Duodenal mucosa (tissue), 2 donors: Measurements from ENCODE around the gene DNAH7.
"Not testable (repeated sequence)": the region's sequence is repeated elsewhere in the genome, so short reads cannot be mapped to it uniquely, and the experiment has no call there.

ENCODE experiments used
- H3K27ac ChIP-seq: one replicate; pipeline ENCODE4 v1.7.0; 2013; ENCODE audit warnings: low read depth, low read length
- H3K27me3 ChIP-seq, 2 donors: one replicate each; pipeline ENCODE4 v1.7.0; 2013; ENCODE audit warnings: low read length in 2 of 2, control low read depth in 1 of 2; ENCODE audit not compliant: insufficient read depth in 2 of 2, control insufficient read depth in 1 of 2
- H3K36me3 ChIP-seq, 2 donors: one replicate each; pipeline ENCODE4 v1.7.0; 2013; ENCODE audit warnings: low read length in 2 of 2, control low read depth in 1 of 2; ENCODE audit not compliant: insufficient read depth in 2 of 2, control insufficient read depth in 1 of 2
- H3K4me1 ChIP-seq, 2 donors: one replicate each; pipeline ENCODE4 v1.7.0; 2013; ENCODE audit warnings: low read length in 2 of 2, control low read depth in 1 of 2; ENCODE audit not compliant: insufficient read depth in 2 of 2, control insufficient read depth in 1 of 2
- H3K4me3 ChIP-seq, 2 donors: one replicate each; pipeline ENCODE4 v1.7.0; 2013; ENCODE audit warnings: low read length in 2 of 2, low read depth in 1 of 2
- H3K9ac ChIP-seq, 2 donors: one replicate each; pipeline ENCODE4 v1.7.0; 2013; ENCODE audit warnings: low read length in 2 of 2, low read depth in 1 of 2
- H3K9me3 ChIP-seq, 2 donors: one replicate each; pipeline ENCODE4 v1.7.0; 2013; ENCODE audit warnings: low read length in 2 of 2, control low read depth in 1 of 2; ENCODE audit not compliant: control insufficient read depth in 1 of 2

Gene DNAH7

GRCh38 chr2:195692531-195692930 is 376.1 kb downstream of the DNAH7 start:
- H3K9ac ChIP-seq, H3K9me3 ChIP-seq, H3K4me1 ChIP-seq, H3K27me3 ChIP-seq, H3K4me3 ChIP-seq, H3K36me3 ChIP-seq, H3K27ac ChIP-seq: not testable (repeated sequence)
